ENCODE results near the gene FANCD2.
"Not testable (repeated sequence)": the region's sequence is repeated elsewhere in the genome, so short reads cannot be mapped to it uniquely, and the experiment has no call there.

FANCD2 gene

DNA sequence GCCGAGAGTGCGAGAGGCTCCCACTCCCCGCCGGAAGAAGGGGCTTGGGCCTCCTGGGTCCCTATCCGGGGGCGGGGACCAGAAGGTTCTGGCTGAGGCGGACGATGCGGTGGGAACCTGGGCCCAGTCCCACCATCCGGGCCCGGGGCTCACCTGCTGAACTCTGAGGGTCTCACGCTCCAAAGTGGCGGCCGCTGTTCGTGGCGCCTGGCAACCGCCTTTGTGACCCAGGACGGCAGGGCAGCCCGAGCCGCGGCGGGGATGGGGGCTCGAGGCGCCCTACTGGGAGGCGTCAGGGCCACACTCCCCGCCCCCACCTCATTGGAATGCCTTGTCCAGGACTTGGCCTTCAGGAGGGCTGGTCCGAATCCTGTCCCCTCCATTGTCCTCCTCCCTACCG is 81.9 kb downstream of the FANCD2 start, which contains the start of gene FANCD2OS:
Gene FANCD2OS, minus strand, starts transcription at position 165 of the 400 bp plus-strand sequence. CDS start 3,481 bp downstream, outside the sequence.
- no peak for DNase-seq (ENCODE audit: low read depth)

DNA sequence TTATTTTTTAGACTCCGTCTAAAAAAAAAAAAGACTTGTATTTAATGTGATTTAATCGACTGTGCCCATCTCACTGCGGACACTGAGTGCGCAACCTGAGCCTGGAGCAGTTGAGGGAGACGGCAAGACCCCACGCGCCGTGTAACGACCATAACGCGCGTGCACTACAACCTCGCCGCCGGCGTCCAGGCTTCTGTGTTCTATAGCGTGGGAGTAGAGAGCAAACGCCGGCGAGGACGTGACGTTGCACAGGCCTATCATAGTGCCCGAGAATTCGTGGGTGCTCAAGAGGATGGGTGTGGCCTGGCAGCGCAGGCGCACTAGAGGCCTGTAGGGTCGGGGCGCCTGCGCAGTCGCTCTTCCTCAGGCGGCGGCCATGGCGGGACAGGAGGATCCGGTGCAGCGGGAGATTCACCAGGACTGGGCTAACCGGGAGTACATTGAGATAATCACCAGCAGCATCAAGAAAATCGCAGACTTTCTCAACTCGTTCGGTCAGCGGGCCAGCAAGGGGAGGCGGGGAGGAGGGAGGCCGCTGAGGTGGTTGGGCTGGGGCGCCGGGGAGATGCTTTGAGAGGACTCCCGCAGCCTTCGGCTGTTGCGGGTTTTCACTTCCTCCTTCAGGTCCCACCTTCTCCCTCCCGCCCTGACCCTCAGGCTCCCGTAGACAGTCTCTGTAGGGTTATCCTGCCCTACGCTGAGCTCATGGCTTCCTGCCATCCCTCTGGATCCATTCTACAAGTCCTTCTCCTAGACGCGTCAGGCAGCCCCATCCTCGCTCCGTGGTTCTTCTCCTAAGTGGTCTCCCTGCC is 89.3 kb downstream of the FANCD2 start, which contains the start of gene BRK1:
Gene BRK1, plus strand, starts transcription at position 350 of the 812 bp plus-strand sequence. Its CDS starts 27 bp downstream, at position 377.
- peak; percentile 94 for DNase-seq (ENCODE audit: low read depth)

DNA sequence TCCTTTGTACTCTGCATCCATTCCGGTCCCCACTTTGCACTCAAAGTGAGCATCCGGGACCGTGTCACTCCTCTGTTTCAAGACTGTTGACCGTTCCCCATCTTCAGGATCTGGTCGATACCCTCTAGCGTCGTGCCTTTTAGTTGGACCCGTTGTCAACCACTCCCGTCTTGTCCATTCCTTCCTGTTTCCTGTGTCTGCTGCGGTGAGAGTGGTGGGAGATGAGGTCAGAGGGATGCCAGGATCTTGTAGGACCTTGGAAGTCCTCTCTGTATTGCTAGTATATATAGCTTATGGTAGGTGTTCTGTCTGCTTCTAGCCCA is 89.9 kb downstream of the FANCD2 start:
- DNase-seq (ENCODE audit: low read depth): peak; percentile 52

DNA sequence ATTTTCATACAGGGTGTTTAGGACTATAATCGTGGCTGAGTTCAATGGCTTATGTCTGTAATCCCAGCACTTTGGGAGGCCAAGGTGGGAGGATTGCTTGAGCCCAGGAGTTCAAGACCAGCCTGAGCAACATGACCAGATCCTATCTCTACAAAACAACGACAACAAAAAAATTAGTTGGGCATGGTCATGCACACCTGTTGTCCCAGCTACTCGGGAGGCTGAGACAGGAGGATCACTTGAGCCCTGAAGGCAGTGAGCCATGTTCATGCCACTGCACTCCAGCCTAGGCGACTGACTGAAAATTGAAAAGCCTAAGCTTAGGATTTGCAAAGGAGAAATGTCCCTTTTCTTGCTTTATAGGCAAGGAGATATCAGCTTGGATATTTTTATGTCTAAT is 90.7 kb downstream of the FANCD2 start:
- no peak for DNase-seq (ENCODE audit: low read depth)

DNA sequence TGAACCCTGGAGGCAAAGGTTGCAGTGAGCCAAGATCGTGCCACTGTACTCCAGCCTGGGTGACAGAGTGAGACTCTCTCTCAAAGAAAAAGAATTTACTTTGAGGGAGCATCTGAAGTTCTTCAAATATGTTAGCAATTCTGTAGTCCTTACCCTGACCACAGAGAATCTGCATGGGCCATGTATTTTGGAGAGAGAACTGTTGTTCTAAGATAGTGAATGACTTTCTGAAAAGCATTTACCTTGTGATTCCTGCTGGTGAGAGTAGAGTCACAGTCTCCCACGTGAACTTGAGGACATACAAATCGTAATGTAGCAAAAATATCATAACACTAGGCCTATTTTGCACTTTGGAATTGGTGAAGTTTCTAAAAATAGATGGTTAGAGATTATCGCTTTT is 93.1 kb downstream of the FANCD2 start:
- DNase-seq (ENCODE audit: low read depth): no peak

DNA sequence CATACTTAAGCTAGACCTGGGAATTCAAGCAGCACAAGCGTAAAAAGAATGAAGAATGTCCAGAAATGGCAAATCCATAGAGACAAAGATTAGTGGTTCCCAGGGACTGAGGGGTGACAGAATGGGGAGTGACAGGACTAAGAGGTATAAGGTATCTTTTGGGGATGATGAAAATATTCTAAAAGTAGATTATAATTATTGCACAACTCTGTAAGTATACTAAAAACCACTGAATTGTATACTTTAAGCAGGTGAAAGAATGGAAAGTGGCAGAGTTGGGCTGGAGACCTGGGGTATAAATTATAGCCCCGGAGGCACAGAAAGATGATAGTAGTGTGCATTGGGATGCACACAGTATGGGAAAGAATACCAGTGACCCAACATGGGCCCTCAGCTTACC is 94.8 kb downstream of the FANCD2 start:
- no peak for DNase-seq (ENCODE audit: low read depth)

DNA sequence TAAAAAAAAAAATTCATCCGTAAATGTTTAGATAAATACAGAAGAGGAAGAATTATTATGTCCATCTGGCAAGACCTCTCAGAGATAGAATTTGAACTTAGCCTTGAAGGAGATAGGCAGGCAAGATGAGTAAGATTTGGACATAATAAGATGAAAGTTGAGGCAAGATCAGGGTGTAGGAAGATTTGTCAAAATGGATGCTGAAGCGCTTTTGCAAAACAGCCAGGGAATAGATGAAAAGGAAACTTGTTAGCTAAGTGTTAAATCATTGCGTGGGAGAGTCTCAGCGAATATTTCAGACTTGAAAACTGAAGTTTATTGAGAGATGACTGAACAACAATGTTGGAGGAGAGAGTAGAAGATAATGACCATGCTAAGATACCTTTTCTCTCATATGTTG is 96.5 kb downstream of the FANCD2 start:
- DNase-seq (ENCODE audit: low read depth): peak; percentile 10

DNA sequence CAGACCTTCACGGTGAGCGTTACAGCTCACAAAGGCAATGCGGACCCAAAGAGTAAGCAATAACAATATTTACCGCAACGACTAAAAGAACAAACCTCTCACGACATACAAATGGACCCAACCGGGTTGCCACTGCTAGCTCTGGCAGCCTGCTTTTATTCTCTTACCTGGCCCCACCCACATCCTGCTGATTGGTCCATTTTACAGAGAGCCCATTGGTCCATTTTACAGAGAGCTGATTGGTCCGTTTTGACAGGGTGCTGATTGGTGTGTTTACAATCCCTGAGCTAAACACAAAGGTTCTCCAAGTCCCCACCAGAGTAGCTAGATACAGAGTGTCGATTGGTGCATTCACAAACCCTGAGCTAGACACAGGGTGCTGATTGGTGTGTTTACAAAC is 109.6 kb downstream of the FANCD2 start:
- DNase-seq (ENCODE audit: low read depth): not testable (repeated sequence)

DNA sequence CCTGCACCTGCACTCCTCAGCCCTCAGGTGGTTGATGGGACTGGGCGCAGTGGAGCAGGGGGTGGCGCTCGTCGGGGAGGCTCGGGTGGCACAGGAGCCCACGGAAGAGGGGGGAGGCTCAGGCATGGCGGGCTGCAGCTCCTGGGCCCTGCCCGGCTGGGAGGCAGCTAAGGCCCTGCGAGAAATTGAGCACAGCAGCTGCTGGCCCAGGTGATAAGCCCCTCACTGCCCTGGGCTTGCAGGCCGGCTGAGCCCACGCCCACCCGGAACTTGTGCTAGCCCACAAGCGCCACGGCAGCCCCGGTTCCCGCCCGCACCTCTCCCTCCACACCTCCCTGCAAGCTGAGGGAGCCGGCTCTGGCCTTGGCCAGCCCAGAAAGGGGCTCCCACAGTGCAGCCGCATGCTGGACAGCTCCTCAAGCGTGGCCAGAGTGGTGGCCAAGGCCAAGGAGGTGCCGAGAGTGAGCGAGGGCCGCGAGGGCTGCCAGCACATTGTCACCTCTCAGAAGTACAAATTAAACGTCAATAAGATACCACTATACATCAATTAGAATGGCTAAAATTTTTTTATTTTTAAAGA is 110.3 kb downstream of the FANCD2 start:
- no peak for DNase-seq (ENCODE audit: low read depth)

DNA sequence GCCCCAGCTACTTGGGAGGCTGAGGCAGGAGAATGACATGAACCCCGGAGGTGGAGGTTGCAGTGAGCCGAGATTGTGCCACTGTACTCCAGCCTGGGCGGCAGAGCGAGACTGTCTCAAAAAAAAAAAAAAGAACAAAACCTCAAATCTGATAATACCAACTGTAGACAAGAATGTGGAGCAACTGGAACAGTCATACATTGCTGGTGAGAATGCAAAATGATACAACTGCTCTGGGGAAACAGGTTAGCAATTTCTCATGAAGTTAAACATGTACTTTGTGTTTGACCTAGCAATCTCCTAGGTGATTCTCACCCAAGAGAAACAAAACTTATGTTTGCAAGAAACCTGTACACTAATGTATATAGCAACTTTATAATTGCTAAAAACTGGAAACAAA is 110.9 kb downstream of the FANCD2 start:
- DNase-seq (ENCODE audit: low read depth): peak; percentile 74

DNA sequence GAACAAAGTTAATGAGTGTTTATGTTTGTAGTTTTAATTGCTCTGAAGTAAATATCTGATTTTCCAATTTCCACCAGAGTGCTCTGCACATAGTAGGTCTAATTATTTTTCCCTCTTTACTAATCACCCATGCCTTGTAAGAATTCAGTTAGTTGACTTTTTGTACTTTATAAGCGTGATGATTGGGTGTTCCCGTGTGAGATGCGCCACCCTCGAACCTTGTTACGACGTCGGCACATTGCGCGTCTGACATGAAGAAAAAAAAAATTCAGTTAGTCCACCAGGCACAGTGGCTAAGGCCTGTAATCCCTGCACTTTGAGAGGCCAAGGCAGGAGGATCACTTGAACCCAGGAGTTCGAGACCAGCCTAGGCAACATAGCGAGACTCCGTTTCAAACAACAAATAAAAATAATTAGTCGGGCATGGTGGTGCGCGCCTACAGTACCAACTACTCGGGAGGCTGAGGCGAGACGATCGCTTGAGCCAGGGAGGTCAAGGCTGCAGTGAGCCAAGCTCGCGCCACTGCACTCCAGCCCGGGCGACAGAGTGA is 114.8 kb downstream of the FANCD2 start:
- DNase-seq (ENCODE audit: low read depth): no peak

DNA sequence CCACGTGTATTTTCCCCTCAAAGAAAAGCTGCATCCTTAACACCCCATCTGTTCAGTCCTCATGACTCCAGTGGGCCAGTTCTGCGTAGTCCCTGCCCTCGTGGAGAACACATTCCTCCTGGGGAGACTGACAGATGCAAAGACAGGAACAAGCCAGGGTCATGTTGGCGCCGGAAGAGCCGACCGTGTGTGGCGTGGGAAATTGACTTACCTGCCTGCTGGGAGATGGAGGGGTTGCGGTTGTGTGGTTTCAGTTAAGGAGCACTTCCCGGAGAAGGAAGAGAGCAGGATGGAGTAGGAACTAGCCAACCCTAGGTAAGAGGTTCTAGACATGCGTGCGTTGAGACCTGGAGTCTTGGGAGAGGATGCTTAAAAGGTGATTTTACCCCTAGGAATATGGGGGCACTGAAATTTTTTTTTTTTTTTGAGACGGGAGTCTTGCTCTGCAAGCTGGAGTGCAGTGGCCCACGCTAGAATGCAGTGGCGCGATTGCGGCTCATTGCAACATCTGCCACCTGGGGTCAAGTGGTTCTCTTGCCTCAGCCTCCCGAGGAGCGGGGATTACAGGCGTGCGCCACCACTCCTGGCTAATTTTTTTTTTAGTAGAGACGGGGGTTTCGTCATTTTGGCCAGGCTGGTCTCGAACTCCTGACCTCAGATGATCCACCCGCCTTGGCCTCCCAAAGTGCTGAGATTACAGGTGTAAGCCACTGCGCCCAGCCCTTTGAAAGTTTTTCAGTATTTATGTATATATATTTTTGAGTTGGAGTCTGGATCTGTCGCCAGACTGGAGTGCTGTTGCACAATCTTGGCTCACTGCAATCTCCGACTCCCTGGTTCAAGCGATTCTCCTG is 116.7 kb downstream of the FANCD2 start:
- peak; percentile 51 for DNase-seq (ENCODE audit: low read depth)

DNA sequence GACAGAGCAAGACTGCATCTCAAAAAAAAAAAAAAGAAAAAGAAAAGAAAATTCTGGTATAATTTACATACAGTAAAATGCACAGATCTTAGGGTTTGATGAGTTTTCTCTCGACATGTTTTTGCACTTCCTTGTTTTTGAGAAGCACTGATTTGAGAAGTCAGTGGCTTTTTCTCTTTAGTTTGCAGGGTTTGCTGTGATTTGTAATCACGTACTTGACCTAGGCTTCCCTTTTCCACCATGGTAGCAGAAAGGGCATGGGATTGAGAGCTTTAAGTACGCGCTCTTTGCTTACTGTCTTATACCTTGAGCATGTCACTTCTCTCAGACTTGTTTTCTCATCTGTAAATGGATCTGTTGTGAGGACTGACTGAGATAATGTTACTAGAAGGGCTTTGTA is 119.4 kb downstream of the FANCD2 start:
- no peak for DNase-seq (ENCODE audit: low read depth)

DNA sequence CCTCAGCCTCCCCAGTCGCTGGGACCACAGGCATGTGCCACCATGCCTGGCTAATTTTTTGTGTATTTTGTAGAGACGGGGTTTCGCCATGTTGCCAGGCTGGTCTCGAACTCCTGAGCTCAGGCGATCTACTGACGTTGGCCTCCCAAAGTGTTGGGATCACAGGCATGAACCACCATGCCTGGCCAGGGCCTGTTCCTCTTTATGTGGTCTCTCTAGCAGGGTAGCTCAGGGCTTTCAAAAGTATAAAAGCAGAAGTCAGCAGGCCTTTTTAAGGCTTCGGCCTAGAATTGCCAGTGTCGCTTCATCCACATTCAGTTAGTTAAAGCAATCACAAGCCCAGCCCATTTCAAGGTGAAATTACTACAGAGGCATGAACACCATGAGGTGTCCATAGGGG is 123.0 kb downstream of the FANCD2 start:
- no peak for DNase-seq (ENCODE audit: low read depth)

DNA sequence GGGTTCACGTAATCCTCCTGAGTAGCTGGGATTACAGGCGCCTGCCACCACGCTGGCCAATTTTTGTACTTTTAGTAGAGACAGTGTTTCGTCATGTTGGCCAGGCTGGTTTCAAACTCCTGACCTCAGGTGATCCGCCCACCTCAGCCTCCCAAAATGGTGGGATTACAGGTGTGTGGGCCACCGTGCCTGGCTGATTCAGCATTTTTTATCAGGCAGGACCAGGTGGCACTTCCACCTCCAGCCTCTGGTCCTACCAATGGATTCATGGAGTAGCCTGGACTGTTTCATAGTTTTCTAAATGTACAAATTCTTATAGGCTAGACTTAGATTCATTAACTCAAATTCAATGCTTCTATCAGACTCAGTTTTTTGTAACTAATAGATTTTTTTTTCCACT is 124.8 kb downstream of the FANCD2 start:
- DNase-seq (ENCODE audit: low read depth): no peak

Measured in amniotic epithelial cell (primary cell).